Measurements from ENCODE around the gene VWA5B1.

- TF ChIP-seq POLR2A (IDR thresholded peaks at IDR 0.05; ENCODE audit: low read length) (no peak), GATA1 (IDR thresholded peaks at IDR 0.05; ENCODE audit: low read depth, low read length) (no peak)
Observed at GRCh38 chr1:20345419-20345818, 54.7 kb downstream of the VWA5B1 start.
